ENCODE data around the gene HADHB.

DNA sequence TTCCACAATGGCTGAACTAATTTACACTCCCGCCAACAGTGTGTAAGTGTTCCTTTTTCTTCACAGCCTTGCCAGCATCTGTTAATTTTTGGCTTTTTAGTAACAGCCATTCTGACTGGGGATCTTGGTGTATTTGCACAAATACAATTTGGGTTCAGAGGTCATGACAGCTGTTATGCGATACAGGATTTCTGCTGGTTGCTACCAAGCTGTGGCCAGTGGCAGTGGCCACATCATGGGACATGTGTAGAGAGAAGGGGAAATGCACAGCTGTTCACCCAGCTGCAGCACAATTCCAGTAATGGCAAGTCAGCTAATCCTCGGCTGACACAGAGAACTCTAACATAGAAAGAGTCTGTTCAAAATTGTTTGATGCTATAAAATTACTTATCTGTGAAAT lies 80.2 kb downstream of the HADHB start:
- TF ChIP-seq EZH2phosphoT487 (IDR thresholded peaks at IDR 0.05; ENCODE audit: low read depth, severe bottlenecking, unreplicated experiment) = no peak
- TF ChIP-seq, protein P1, sequence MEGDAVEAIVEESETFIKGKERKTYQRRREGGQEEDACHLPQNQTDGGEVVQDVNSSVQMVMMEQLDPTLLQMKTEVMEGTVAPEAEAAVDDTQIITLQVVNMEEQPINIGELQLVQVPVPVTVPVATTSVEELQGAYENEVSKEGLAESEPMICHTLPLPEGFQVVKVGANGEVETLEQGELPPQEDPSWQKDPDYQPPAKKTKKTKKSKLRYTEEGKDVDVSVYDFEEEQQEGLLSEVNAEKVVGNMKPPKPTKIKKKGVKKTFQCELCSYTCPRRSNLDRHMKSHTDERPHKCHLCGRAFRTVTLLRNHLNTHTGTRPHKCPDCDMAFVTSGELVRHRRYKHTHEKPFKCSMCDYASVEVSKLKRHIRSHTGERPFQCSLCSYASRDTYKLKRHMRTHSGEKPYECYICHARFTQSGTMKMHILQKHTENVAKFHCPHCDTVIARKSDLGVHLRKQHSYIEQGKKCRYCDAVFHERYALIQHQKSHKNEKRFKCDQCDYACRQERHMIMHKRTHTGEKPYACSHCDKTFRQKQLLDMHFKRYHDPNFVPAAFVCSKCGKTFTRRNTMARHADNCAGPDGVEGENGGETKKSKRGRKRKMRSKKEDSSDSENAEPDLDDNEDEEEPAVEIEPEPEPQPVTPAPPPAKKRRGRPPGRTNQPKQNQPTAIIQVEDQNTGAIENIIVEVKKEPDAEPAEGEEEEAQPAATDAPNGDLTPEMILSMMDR (IDR thresholded peaks at IDR 0.05; ENCODE audit: poor library complexity) = no peak
- TF ChIP-seq EZH2 (IDR thresholded peaks at IDR 0.05; ENCODE audit: borderline replicate concordance) = no peak
